ENCODE results near the gene APOL3. TPM values are rescaled to one million over a fixed set of nuclear protein-coding genes. Genes with fewer than 3 reads are reported as not detected.
A peak's percentile ranks its signal among the peaks of the same experiment; 100 is the strongest.
"Not testable (repeated sequence)": the region's sequence is repeated elsewhere in the genome, so short reads cannot be mapped to it uniquely, and the experiment has no call there.

The APOL3 gene
- total and polyA plus RNA-seq, 11 donors, result 16.9 to 103 (median 24.5) TPM

- Histone ChIP-seq H3K27ac (peak overlapping the region in 4 of 12 donors; percentile 20 to 87 (median 54)), H3K4me1 (peaks cover 0 to 50% (median 22%) of the 10 kb centered on the region in 12 donors), H3K9me3 (no peaks in the 10 kb centered on the region), H3K27me3 (no peaks in the 10 kb centered on the region), H3K36me3 (peaks cover 0 to 23% (median 0%) of the 10 kb centered on the region in 9 donors), H3K4me3 (no peak overlapping the region)
- 32 to 56% (median 46%) methylated on average over 3 to 4 of the region's 4 CpGs for WGBS, 4 donors
- ATAC-seq (no peak), DNase-seq (no peak)
- intact Hi-C loops (cut with DNase I), result loop anchor here in 6 of 10 donors (5.0 to 10.0 kb wide), 3 partner anchors 45 to 292 kb away; partner anchors contain the start of genes TXN2 (in 4 of the 6) and APOL2 (in 1 of the 6)
- TF ChIP-seq CTCF (IDR thresholded peaks at IDR 0.05) (no peak), POLR2A (IDR thresholded peaks at IDR 0.05) (no peak)
Measured at GRCh38 chr22:36192542-36192941, 32.0 kb upstream of the APOL3 start.

DNA sequence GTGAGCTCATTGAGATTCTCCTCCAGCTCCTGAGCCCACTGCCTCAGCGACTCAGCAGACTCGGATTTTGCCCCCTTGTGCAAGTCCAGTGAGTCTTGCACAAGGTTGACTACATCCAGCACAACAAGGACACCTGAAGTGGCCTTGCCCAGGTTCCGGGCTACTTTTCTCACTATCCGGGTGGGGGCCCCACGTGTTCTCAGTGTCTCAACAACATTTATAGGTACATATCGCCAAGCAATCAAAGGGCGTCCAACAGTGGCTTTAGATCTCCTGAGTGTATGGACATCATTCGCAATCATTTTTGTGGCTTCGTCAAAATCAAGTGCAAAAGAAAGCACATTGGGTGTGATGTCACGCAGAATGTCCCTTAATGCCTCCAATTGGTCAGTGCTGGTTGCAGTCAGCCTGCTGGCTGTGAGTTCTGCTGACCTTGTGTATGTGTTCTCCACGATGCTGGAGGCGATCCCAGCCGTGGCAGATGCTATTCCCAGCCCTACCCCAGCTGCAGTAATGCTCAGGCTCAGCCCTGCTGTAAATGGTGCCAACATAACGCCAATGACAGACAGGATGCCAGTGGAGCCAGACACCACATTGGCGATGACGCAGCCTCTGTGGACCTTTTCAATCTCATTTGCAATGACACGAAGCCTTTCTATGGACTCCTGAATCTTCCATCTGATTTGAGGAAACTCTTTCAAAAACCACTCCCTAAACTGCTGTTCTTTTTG is 30.7 kb upstream of the APOL3 start:
- H3K36me3 ChIP-seq, result peaks cover 0 to 23% (median 0%) of the 10 kb centered on the region in 9 donors
- no peak overlapping the region for H3K4me3 ChIP-seq
- peak overlapping the region in 10 of 12 donors; percentile 45 to 87 (median 60) for H3K27ac ChIP-seq
- H3K9me3 ChIP-seq, result no peaks in the 10 kb centered on the region
- H3K4me1 ChIP-seq, result peaks cover 0 to 38% (median 10%) of the 10 kb centered on the region in 12 donors
- 51 to 71% (median 59%) methylated on average over 17 of the region's 17 CpGs for WGBS, 4 donors
- H3K27me3 ChIP-seq, result no peaks in the 10 kb centered on the region
- intact Hi-C loops (cut with DNase I), result loop anchor here in 6 of 10 donors (5.0 to 10.0 kb wide), 3 partner anchors 46 to 294 kb away; partner anchors contain the start of genes TXN2 (in 4 of the 6) and APOL2 (in 1 of the 6)
- no peak for TF ChIP-seq POLR2A (IDR thresholded peaks at IDR 0.05)
- no peak for TF ChIP-seq CTCF (IDR thresholded peaks at IDR 0.05)
- DNase-seq, result peak; percentile 82 to 92 (median 85)
- peak; percentile 90 to 96 (median 95) for ATAC-seq

DNA sequence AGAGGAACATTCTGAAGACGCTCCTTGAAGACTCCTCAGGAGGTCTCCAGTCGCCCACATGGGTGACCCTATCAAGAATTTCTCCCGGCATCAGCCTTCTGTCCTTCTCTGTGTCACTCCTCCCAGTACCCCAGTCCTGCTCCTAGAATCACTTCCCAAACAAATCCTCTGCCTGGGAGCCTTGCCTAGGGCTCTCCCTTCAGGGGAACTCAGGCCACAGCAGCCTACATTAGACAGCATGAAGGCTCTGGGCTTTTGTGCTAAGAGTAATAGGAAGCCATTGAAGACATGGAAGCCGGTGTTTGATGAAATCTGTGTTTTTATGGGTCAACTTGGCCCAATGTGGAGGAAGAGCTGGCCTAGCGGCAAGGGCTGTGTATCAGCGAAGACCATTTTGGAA is 27.3 kb upstream of the APOL3 start:
- H3K27me3 ChIP-seq; ATAC-seq; H3K4me3 ChIP-seq; intact Hi-C loops (cut with DNase I); H3K9me3 ChIP-seq; DNase-seq; H3K27ac ChIP-seq: not testable (repeated sequence)
- Histone ChIP-seq H3K4me1 (peaks cover 0 to 32% (median 7%) of the 10 kb centered on the region in 12 donors), H3K36me3 (peaks cover 0 to 12% (median 0%) of the 10 kb centered on the region in 9 donors)
- 91 to 97% (median 96%) methylated on average over 3 of the region's 6 CpGs for WGBS, 4 donors

DNA sequence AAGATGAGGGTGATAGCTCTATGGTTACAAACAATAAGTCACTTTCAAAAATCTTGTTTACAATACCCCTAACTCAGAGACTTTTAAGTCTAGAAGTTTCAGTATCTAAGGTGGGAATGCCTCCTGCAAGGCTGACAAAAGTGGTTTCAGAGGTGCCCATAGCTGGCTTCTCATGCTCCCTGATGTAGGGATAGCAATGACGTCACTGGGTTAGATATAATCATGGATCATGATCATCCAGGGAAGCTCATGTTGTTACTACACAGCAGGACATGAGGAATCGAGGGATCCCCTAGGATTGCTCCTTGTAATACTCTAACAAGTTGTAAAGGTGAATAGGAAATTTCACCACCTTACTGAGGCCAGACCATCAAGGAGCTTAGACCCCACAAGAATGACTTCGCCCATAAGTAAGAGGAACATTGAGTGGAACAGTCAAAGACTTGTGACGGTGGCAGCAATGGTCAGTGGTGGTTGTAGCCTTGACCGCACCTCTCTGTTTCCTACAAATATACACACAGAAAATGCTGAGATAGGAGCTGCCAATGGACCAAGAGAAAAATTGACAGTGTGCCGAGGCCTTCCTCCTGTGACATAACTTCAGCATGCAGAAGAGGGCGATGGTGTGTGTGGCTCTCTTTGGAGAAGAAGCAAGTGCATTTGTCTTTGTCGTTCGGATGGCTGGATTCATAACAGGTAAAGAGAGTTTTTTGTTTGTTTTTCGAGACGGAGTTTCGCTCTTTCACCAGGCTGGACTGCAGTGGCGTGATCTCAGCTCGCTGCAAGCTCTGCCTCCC is 25.5 kb upstream of the APOL3 start:
- no peak overlapping the region for H3K27ac ChIP-seq
- ATAC-seq, result no peak
- intact Hi-C loops (cut with DNase I), result no loop called here
- peaks cover 0 to under 1% (median 0%) of the 10 kb centered on the region in 9 donors for H3K36me3 ChIP-seq
- H3K4me3 ChIP-seq, result no peak overlapping the region
- H3K4me1 ChIP-seq, result peaks cover 0 to 14% (median 3%) of the 10 kb centered on the region in 12 donors
- 86 to 90% (median 88%) methylated on average over 14 of the region's 14 CpGs for WGBS, 4 donors
- H3K9me3 ChIP-seq, result no peaks in the 10 kb centered on the region
- DNase-seq, result no peak
- H3K27me3 ChIP-seq, result no peaks in the 10 kb centered on the region
- TF ChIP-seq CTCF (IDR thresholded peaks at IDR 0.05) (no peak), POLR2A (IDR thresholded peaks at IDR 0.05) (no peak)

All from heart left ventricle (tissue), 16 donors.